GM08714 (cell line): ENCODE data around the gene DDX10.

Experiments
- H3K4me3 ChIP-seq: fragments of 200-500 bp; sonication (Bioruptor generic); 2 replicates; pipeline ENCODE4 v1.5.1; 2014; ENCODE audit warnings: mild to moderate bottlenecking, low read length, inconsistent platforms
- ZNF274 ChIP-seq: IDR thresholded peaks from 2 replicates; pipeline ENCODE4 v1.6.1; 2012; ENCODE audit warnings: mild to moderate bottlenecking, low read depth, low read length

DDX10 gene

DNA sequence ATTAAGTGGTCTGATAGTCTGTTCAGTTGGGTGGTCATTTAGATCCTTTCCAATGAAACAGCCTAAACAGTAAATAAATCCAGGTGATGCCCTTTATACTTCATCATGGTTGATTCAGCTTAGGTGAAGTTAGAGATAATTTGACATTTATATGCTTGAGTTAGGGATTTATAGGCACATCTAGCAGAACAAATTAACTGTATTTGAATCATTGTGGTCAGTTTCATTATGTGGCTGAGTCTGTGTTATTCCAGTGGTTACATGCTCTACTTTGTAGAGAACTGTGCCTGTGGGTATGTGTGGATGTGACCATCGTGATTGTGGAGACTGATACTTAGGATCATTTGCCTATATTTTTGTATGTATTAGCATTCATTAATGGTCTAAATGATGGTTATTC is 194.6 kb downstream of the DDX10 start:
- no peak for TF ChIP-seq ZNF274
- no peak overlapping the region for H3K4me3 ChIP-seq

DNA sequence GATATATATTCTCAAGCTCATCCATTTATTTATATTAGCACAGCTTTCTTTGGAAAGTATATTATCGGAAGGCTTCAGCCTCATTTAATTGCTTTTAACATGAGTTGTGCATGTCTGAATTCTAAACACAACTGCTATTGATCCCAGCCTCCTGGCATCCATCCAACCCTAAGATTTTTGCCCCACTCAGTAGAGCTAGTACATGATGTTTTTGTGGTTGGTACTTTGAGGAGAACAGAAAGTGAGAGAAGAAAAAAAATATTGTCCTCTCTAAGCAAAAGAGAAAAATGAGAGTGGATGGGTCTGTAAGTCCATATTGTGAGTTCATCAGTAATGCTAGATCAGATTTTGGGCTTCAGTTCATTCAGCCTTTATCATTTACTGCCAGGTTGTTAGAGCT is 198.7 kb downstream of the DDX10 start:
- no peak for TF ChIP-seq ZNF274
- no peak overlapping the region for H3K4me3 ChIP-seq

DNA sequence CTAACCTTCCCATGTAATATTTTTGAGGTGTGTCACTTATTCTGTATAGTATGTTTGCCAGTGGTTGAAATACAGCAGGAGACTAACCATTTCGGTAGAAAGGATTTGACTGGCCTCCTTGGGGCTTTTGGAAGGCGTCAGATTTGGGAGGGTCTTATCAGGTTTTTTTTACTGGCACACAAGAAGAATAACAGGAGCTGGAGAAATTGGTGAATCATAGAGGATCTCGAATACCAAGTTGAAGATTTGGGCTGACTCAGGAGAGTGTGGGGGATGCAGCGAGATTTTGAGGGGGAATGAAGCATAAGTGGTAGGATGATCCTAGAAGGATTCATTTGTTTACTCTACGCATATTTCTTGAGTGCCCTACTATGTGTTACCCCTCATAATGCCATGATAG is 200.5 kb downstream of the DDX10 start:
- no peak for TF ChIP-seq ZNF274
- no peak overlapping the region for H3K4me3 ChIP-seq

DNA sequence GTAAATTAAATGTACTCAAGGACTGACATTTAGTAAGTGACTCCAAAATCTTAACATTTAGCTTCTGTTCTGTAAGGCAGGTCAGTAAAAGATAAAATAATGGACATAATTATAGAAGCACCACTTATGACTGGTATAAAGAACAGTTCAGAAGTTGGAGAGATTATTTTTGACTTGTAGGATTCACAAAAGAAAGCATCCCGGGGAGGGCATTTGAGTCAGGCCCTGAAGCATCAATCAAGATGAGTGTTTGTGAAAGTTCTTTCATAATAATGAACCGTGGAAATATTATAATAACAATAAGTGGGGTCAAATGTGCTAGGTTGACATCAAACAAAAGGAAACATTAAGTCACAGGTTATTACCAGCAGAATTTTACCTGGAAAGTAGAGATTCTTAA is 201.9 kb downstream of the DDX10 start:
- no peak for TF ChIP-seq ZNF274
- no peak overlapping the region for H3K4me3 ChIP-seq

DNA sequence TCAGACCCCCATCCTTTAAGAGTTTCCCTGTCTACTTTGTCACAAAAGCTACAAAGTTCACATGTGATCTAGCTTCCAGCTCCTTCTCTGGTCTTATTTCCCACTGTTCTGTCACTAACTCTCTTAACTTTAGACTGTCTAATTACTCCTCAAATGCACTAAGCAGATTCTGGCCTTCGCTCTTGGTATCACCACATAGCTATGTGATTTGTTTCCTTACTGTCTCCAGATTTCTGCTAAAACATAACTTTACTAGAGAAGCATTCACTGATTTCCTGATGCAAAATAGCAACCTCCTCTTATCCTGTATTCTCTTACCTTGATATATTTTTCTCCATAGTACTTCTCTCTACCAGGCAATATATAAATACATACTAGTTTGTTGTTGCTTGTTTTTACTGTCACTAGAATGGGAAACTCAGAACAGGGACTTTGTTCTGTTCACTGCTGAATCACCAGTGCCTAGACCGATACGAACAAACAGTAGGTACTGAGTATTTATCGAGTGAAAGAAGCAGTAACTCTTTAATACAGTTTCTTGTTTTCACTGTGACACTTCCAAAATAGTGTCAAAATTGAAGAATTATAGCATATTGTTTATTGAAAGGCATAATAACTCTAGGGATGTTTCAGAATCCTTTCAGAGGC is 205.6 kb downstream of the DDX10 start:
- H3K4me3 ChIP-seq = no peak overlapping the region
- TF ChIP-seq ZNF274 = no peak

DNA sequence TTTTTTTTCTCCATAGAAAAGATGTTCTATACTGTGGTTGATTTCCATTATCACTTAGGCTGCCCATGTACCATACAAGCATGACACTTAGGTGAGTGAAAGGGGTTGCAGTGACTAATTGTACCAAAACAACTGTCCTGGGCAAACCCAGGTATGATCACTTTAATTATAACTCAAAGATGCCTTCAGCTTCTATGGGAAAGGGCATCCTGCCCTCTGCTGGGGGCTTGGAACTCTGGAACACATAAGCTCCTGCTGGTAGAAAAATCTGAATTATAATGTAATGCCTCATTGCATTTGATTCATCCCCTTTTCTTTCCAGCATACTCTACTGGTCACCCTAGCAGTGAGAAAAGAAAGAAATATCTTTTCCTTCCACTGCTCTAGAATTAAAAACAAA is 206.3 kb downstream of the DDX10 start:
- TF ChIP-seq ZNF274 = no peak
- H3K4me3 ChIP-seq = no peak overlapping the region

DNA sequence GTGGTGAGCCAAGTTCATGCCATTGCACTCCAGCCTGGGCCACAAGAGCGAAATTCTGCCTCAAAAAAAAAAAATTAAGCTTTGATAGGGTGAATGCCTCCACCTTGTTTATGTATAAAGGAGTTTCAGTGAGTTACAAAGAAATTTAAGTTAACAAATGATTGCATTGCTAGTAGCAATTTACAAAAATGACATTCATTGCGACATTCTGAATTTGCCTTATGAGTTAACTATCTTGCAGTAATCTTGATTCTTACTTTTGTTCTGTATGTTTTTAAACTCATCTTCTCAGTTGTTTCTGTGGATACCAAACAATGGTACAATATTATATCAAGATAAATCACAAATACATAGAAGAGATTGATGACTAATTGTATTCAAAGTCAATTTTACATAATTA is 207.0 kb downstream of the DDX10 start:
- TF ChIP-seq ZNF274 = no peak
- H3K4me3 ChIP-seq = no peak overlapping the region

DNA sequence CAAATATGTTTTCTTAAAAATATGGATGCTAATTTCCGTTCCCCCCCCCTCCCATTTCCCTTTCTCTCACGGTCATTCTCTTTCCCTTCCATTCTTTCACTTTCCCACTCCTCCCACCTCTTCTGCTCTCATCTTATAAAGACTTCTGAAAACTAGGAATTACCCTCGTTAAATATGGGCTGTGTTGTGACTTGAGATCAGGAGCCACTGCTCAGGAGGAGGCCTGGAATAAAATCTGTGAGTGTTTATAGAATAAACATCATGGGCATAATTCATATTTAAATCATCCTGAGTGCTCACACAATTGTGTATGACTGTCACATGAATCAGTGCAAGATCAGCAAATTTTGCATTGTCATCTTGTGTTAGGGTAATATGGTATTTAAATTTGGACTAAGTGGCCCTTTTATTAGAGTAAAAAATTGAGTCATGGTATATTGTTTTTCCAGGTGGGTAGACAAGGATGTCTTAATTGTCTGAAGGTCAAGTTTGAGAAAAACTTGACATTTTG is 208.0 kb downstream of the DDX10 start:
- no peak for TF ChIP-seq ZNF274
- H3K4me3 ChIP-seq = no peak overlapping the region

DNA sequence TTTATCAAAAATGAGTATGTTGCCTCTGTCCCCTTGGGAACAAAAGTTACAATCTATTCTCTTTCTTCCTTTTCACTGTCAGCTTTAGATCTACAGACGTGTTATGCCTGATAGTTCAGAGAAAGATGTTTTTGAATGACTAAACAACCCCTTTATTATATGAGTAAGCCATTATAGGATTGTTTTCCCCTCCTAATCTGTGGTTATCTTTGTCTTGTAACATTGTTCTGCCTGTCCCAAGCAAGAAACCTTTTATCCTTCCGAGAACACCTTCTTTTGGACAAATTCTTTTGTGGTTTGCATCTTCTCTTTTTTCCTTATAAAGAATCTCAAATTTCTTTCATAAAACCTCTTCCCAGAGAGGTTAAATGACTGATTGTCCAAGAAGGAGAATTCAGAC is 208.4 kb downstream of the DDX10 start:
- no peak for TF ChIP-seq ZNF274
- H3K4me3 ChIP-seq = no peak overlapping the region

DNA sequence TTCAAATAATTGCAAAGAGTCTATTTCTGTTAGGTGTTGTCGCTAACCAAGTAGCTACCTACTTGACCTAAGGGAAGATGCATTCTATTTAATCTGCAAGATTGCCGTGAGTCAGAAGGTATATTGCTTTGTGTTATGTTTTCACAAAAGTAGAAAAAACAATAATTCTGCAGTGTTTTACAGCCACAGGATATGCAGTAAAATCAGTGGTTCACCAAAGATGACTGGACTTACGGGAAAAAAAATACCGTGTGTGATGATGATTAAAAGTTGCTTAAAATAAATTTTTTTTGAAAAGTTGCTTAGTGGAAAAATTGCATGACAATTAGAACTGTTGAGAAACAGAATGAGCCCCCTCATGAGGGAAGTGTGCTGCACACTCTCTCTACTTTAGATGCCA is 209.1 kb downstream of the DDX10 start:
- no peak overlapping the region for H3K4me3 ChIP-seq
- TF ChIP-seq ZNF274 = no peak

DNA sequence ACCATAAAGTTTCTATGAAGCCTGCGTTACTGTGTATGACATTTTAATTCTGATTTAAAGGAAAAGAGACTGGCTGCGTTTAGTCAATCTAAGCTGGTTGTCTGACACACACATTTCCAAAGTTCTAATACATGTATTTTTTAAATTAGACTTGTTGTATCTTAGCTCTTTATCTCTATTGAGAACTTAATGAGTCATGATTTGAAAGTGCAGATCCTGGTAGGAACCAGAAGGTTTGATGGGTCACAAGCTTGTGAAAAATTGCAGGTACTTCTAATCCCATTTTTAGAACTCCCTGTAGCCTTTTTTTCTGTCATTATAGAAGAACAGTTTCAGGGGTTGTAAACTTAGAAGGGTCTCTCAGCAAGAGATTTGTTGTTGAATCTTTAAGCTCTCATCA is 210.3 kb downstream of the DDX10 start:
- no peak overlapping the region for H3K4me3 ChIP-seq
- TF ChIP-seq ZNF274 = no peak

DNA sequence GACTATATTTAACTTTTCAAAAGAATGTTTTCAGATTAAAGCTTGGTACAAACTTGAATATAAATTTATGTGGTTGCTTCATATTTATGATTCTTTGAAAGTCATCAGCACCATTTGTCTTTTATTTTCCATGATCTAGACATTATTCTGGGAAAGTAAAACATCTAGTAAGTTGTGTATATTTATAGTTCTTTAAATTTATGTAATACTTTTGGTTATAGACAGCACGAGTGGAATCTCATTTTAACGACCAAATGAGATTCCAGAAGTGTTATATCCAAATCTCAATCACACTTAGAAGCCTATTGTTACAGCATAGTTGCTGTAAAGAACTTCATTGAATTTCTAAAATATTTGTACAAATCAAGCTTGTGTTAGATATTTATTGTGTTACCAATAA is 212.3 kb downstream of the DDX10 start:
- no peak overlapping the region for H3K4me3 ChIP-seq
- no peak for TF ChIP-seq ZNF274

DNA sequence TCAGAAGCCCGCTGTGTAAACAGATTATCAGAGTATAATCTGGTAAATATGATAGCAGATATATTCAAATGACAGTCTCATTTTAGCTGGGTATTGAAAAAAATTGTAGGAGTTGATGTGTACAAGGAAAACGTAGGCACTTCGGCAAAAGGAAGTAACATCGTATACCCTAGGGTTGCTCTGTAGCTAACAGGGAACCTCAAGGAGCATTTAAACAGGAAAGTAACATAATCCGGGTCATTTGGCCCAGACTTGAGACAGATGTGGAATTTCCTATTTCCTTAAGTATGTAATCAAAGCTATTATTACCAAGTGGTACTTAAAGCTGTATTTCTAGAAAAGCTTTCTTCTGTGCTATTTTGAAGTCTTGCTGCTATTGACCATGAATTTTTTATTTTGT is 215.6 kb downstream of the DDX10 start:
- no peak for TF ChIP-seq ZNF274
- H3K4me3 ChIP-seq = no peak overlapping the region

DNA sequence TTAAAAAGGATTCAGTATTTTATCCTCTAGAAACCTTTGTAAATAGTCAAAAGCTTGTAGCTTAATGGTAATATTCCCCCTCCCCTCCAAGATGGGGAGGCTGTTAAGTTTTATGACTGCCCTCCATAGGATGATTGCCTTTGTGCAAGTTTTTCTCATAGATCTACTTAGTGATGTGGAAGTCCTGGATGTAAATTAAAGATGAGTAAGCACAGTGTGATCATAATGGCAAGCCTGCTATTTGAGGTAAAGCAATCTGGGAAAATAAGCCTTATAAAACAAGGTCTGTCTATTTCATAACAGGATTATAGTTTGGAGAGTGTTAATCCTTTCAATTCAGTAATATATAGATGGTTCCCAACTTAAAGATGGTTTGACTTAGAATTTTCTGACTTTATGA is 216.3 kb downstream of the DDX10 start:
- H3K4me3 ChIP-seq = no peak overlapping the region
- TF ChIP-seq ZNF274 = no peak

DNA sequence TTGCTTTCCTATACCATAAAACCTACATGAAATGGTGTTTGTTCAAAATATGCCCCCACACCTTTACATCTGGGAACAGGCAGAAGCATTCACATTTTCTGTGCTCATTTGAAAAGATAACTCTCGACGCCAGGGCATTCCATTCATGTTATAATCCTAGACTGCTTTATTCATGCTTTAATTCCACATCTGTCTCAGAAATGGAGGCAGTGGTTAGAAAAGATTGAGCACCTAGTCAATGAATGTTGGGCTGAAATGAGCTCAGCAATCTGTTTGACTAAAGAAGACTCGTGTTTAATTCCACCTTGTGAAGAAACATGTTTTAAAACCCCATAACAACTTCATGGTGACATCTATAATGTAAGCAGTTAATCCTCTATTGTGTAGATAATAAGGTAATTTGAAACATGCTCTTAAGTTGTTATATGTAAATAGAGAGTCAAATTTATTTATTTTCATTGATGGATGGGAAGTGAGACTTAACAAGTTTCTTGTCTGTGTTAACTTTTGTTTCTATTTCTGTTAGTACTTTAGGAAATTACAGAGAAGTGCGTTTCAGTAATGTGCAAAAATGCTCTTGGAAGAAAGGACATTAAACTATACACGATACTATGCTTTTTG is 217.5 kb downstream of the DDX10 start:
- H3K4me3 ChIP-seq = no peak overlapping the region
- TF ChIP-seq ZNF274 = no peak
